Gastroesophageal sphincter (tissue), 3 donors: ENCODE measurements around the gene C2orf92.

Experiments used
- CTCF ChIP-seq, 4 experiments: fragments of 200-600 bp in 2 of 4; fragments of 450-650 bp in 2 of 4; sonication (generic) in 1 of 4; IDR thresholded peaks; one replicate each; pipeline ENCODE4 v1.5.1; 2017 to 2019; ENCODE audit warnings: antibody characterized with exemption in 4 of 4, mild to moderate bottlenecking in 2 of 4, moderate library complexity in 2 of 4
- EP300 ChIP-seq: sonication (generic); formaldehyde crosslinking; IDR thresholded peaks from one replicate; pipeline ENCODE4 v1.6.1; 2017; ENCODE audit warnings: antibody characterized with exemption, mild to moderate bottlenecking
- POLR2A ChIP-seq, 2 donors: fragments of 450-650 bp; IDR thresholded peaks; one replicate each; pipeline ENCODE4 v1.6.1; 2017; ENCODE audit warnings: antibody characterized with exemption in 2 of 2, mild to moderate bottlenecking in 2 of 2, moderate library complexity in 1 of 2
- POLR2AphosphoS5 ChIP-seq: sonication (generic); formaldehyde crosslinking; IDR thresholded peaks from one replicate; pipeline ENCODE4 v1.6.1; 2017; ENCODE audit warnings: antibody characterized with exemption

DNA sequence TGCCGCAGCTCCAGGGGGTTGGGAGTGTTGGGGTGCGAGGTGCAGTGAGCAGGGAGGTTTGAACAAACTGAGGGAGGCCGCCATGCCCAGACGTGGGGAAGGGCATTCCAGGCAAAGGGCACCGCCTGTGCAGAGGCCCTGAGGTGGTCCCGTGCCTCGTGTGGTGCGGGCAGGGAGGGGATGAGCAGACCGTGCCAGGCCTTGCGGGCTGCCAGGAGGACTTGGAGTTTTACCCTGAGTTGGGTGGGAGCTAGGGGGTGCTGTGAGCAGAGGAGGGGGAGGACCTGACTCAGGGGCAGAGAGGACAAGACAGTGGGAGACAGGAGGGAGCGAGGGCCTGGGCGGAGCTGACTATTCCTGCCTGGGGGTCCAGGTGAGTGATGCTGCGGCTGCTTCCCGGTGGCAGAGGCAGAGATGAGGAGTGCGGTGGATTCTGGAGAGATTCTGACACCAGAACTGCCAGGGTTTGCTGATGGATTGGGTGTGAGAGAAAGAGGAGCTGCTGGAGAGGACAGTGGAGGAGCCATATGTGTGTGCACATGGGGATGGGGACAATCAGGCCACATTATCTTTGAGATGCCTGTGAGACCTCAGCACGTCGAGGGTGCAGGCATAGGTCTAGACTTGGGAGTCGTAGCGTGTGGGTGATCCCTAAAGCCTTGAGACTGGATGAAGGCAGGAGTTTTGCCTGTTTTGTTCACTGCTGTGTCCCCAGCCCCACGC is 67.3 kb downstream of the C2orf92 start:
- TF ChIP-seq CTCF (IDR thresholded peaks at IDR 0.05) (no peak), POLR2A (IDR thresholded peaks at IDR 0.05) (no peak), POLR2AphosphoS5 (no peak), EP300 (no peak)
